ENCODE measurements around the gene ACTA1. TPM values are rescaled to one million over a fixed set of nuclear protein-coding genes. Genes with fewer than 3 reads are reported as not detected.

Gene ACTA1

GRCh38 chr1:229385853-229386456 lies 47.9 kb downstream of the ACTA1 start:
- peaks cover 11% of the 10 kb centered on the region for H3K27me3 ChIP-seq (ENCODE audit: control insufficient read depth, insufficient read depth, low read length)
- H3K4me1 ChIP-seq (ENCODE audit: control insufficient read depth, insufficient read depth, low read length): peaks cover 11% of the 10 kb centered on the region
- H3K36me3 ChIP-seq (ENCODE audit: insufficient read depth, low read length): no peaks in the 10 kb centered on the region
- no peak overlapping the region for H3K4me2 ChIP-seq (ENCODE audit: low read length)
- no peaks in the 10 kb centered on the region for H3K9me3 ChIP-seq (replicated peaks; ENCODE audit: low read length)
- no peak overlapping the region for H3K9ac ChIP-seq (ENCODE audit: low read depth, low read length)
- H3K4me3 ChIP-seq (ENCODE audit: low read length): no peak overlapping the region

GRCh38 chr1:229384822-229385221 lies 49.1 kb downstream of the ACTA1 start:
- Histone ChIP-seq H3K9me3 (replicated peaks; ENCODE audit: low read length) (no peaks in the 10 kb centered on the region), H3K27me3 (ENCODE audit: control insufficient read depth, insufficient read depth, low read length) (peaks cover 19% of the 10 kb centered on the region), H3K4me2 (ENCODE audit: low read length) (no peak overlapping the region), H3K36me3 (ENCODE audit: insufficient read depth, low read length) (no peaks in the 10 kb centered on the region), H3K9ac (ENCODE audit: low read depth, low read length) (no peak overlapping the region), H3K4me3 (ENCODE audit: low read length) (no peak overlapping the region), H3K4me1 (ENCODE audit: control insufficient read depth, insufficient read depth, low read length) (peaks cover 11% of the 10 kb centered on the region)

GRCh38 chr1:229383961-229384360 lies 49.9 kb downstream of the ACTA1 start:
- no peaks in the 10 kb centered on the region for H3K36me3 ChIP-seq (ENCODE audit: insufficient read depth, low read length)
- H3K9ac ChIP-seq (ENCODE audit: low read depth, low read length): no peak overlapping the region
- H3K4me2 ChIP-seq (ENCODE audit: low read length): no peak overlapping the region
- H3K9me3 ChIP-seq (replicated peaks; ENCODE audit: low read length): no peaks in the 10 kb centered on the region
- no peak overlapping the region for H3K4me3 ChIP-seq (ENCODE audit: low read length)
- peaks cover 3% of the 10 kb centered on the region for H3K4me1 ChIP-seq (ENCODE audit: control insufficient read depth, insufficient read depth, low read length)
- H3K27me3 ChIP-seq (ENCODE audit: control insufficient read depth, insufficient read depth, low read length): peaks cover 19% of the 10 kb centered on the region

DNA sequence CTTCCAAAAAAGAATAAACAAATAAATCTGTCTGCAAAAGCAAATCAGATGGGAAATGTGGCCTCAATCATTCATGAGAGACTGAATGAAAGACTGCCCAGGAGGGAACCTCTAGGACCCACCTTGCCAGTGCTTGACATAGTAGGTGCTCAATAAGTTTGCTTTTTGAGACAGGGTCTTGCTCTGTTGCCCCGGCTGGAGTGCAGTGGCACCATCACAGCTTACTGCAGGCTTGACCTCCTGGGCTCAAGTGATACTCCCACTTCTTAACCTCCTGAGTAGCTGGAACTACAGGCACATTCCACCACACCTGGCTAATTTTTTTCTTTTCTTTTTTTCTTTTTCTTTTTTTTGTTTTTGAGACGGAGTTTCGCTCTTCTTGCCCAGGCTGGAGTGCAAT lies 50.7 kb downstream of the ACTA1 start:
- H3K4me1 ChIP-seq (ENCODE audit: control insufficient read depth, insufficient read depth, low read length): no peaks in the 10 kb centered on the region
- peaks cover 19% of the 10 kb centered on the region for H3K27me3 ChIP-seq (ENCODE audit: control insufficient read depth, insufficient read depth, low read length)
- no peak overlapping the region for H3K4me3 ChIP-seq (ENCODE audit: low read length)
- no peak overlapping the region for H3K9ac ChIP-seq (ENCODE audit: low read depth, low read length)
- H3K4me2 ChIP-seq (ENCODE audit: low read length): no peak overlapping the region
- no peaks in the 10 kb centered on the region for H3K36me3 ChIP-seq (ENCODE audit: insufficient read depth, low read length)
- no peaks in the 10 kb centered on the region for H3K9me3 ChIP-seq (replicated peaks; ENCODE audit: low read length)

Small RNA genes lying within 50 kb of the gene (small RNA-seq; reads per million reads assigned to genes)
- gene RN7SKP276: not detected
- not detected for gene RNU6-180P

Data from skeletal muscle satellite cell (primary cell).